Endothelial cell of umbilical vein (primary cell): Measurements from ENCODE around the gene STT3B. TPM values are rescaled to one million over a fixed set of nuclear protein-coding genes. Genes with fewer than 3 reads are reported as not detected.

Experiments
- BruUV-seq: library from RNA; stranded (reverse); fragments of 400-500 nt; replicated peaks from 2 replicates; lab custom pipeline; 2021; lab: Mats Ljungman, UMichigan
- CTCF ChIA-PET: fragments of 300-600, 350-600 bp; sonication (Branson Sonifier 250); formaldehyde crosslinking; loops from one replicate; lab custom pipeline; 2021; ENCODE audit warnings: antibody characterized with exemption, inconsistent platforms; lab: Charles Lee
- POLR2A ChIA-PET: fragments of 300-600, 350-600 bp; sonication (Branson Sonifier 250); formaldehyde crosslinking; loops from one replicate; lab custom pipeline; 2021; ENCODE audit warnings: antibody characterized with exemption, inconsistent platforms; lab: Charles Lee
- DNase-seq: peaks from one replicate; pipeline ENCODE4 v3.0.0-alpha.2; 2011; ENCODE audit warnings: low read depth, low spot score
- FAIRE-seq: peaks from 2 replicates; lab custom pipeline; 2011; peaks lifted over from hg19 to GRCh38; lab: Jason Lieb, UNC
- H2AFZ ChIP-seq: 2 replicates; pipeline ENCODE4 v1.6.0; 2012; ENCODE audit warnings: low read depth, low read length, control low read depth, inconsistent platforms
- H3K27ac ChIP-seq: 2 replicates; pipeline ENCODE4 v1.5.1; 2011; ENCODE audit warnings: low read depth, mild to moderate bottlenecking, control low read depth, low read length, moderate library complexity; ENCODE audit not compliant: insufficient read depth
- H3K27me3 ChIP-seq, 2 experiments: 2 replicates each; pipeline versions ENCODE4 v1.6.0 to v1.6.1; 2011; ENCODE audit warnings: low read length in 2 of 2, mixed read lengths in 1 of 2; ENCODE audit not compliant: control insufficient read depth in 2 of 2, insufficient read depth in 2 of 2
- H3K36me3 ChIP-seq, 2 experiments: 2 replicates in 1 of 2; 3 replicates in 1 of 2; pipeline ENCODE4 v1.5.1; 2011; ENCODE audit warnings: low read length in 2 of 2, mild to moderate bottlenecking in 1 of 2, moderate library complexity in 1 of 2; ENCODE audit not compliant: control insufficient read depth in 2 of 2, insufficient read depth in 2 of 2; ENCODE audit errors: extremely low read depth in 1 of 2
- H3K4me1 ChIP-seq: 3 replicates; pipeline ENCODE4 v1.5.1; 2011; ENCODE audit warnings: mild to moderate bottlenecking, low read length; ENCODE audit not compliant: control insufficient read depth, insufficient read depth; ENCODE audit errors: extremely low read depth
- H3K4me2 ChIP-seq: 2 replicates; pipeline ENCODE4 v1.6.1; 2011; ENCODE audit warnings: low read length, control low read depth, mixed read lengths; ENCODE audit not compliant: insufficient read depth
- H3K4me3 ChIP-seq, 3 experiments: fragments of 200-600 bp in 1 of 3; sonication (generic), shearing (Covaris generic) in 1 of 3; replicated peaks in 1 of 3; 2 replicates each; pipeline ENCODE4 v1.5.1; 2011 to 2016; ENCODE audit warnings: control low read depth in 3 of 3, low read length in 3 of 3, mild to moderate bottlenecking in 2 of 3, inconsistent platforms in 1 of 3, low read depth in 1 of 3, moderate library complexity in 1 of 3; ENCODE audit not compliant: insufficient read depth in 1 of 3
- H3K79me2 ChIP-seq: 2 replicates; pipeline ENCODE4 v1.6.0; 2012; ENCODE audit warnings: low read length, inconsistent platforms; ENCODE audit not compliant: control insufficient read depth, insufficient read depth
- H3K9ac ChIP-seq: replicated peaks from 2 replicates; pipeline ENCODE3; 2011; ENCODE audit warnings: low read length, control low read depth; ENCODE audit not compliant: insufficient read depth; ENCODE audit errors: extremely low read depth
- H3K9me1 ChIP-seq: replicated peaks from 3 replicates; pipeline ENCODE4 v1.6.0; 2011; ENCODE audit warnings: mild to moderate bottlenecking, low read length; ENCODE audit not compliant: control insufficient read depth, insufficient read depth; ENCODE audit errors: extremely low read depth
- H3K9me3 ChIP-seq: replicated peaks from 2 replicates; pipeline ENCODE4 v1.5.1; 2012; ENCODE audit warnings: low read length, inconsistent platforms; ENCODE audit not compliant: control insufficient read depth, insufficient read depth
- H4K20me1 ChIP-seq: replicated peaks from 2 replicates; pipeline ENCODE3; 2011; ENCODE audit warnings: mild to moderate bottlenecking, low read length; ENCODE audit not compliant: control insufficient read depth, insufficient read depth; ENCODE audit errors: extremely low read depth
- EZH2 ChIP-seq: IDR thresholded peaks from 2 replicates; pipeline ENCODE4 v1.6.1; 2012; ENCODE audit warnings: borderline replicate concordance, low read depth, mild to moderate bottlenecking, moderate library complexity, low read length, inconsistent platforms; ENCODE audit not compliant: severe bottlenecking
- FOS ChIP-seq: IDR thresholded peaks from 2 replicates; pipeline ENCODE4 v1.6.1; 2011; ENCODE audit warnings: mild to moderate bottlenecking, low read length, moderate library complexity, borderline replicate concordance; ENCODE audit not compliant: insufficient read depth
- GATA2 ChIP-seq: IDR thresholded peaks from 2 replicates; pipeline ENCODE4 v1.7.0; 2011; ENCODE audit warnings: low read depth, mild to moderate bottlenecking, moderate library complexity, mixed read lengths, low read length; ENCODE audit not compliant: insufficient read length, insufficient read depth
- JUN ChIP-seq: IDR thresholded peaks from 2 replicates; pipeline ENCODE4 v1.6.1; 2011; ENCODE audit warnings: borderline replicate concordance, low read depth; ENCODE audit not compliant: insufficient read length, insufficient read depth
- MYC ChIP-seq: IDR thresholded peaks from one replicate; pipeline ENCODE4 v1.6.1; 2011; ENCODE audit warnings: mild to moderate bottlenecking, low read depth, low read length
- POLR2A ChIP-seq: IDR thresholded peaks from 2 replicates; pipeline ENCODE4 v1.6.1; 2012; ENCODE audit warnings: low read depth, mild to moderate bottlenecking, control low read depth, low read length
- POLR2AphosphoS5 ChIP-seq: IDR thresholded peaks from 2 replicates; pipeline ENCODE4 v1.6.1; 2012; ENCODE audit warnings: low read depth, mild to moderate bottlenecking, control low read depth, low read length, moderate library complexity; ENCODE audit not compliant: insufficient read depth
- dilution Hi-C: fragments of 300-500 bp; cut with MboI; formaldehyde crosslinking; loops from one replicate; pipeline ENCODE4 v1.15.0; 2019; ENCODE audit warnings: low sequenced_read_pairs; ENCODE audit not compliant: extremely low pct_ligation_motif_present
- intact Hi-C: fragments of 100-400 bp; cut with micrococcal nuclease; formaldehyde crosslinking; loops from one replicate; pipeline ENCODE4 v1.10.0; 2022
- polyA plus RNA-seq, 4 experiments: library from polyadenylated mRNA; depleted of rRNA in 3 of 4; stranded (reverse) in 3 of 4; unstranded in 1 of 4; fragments of >200 nt; gene quantifications; 2 replicates each; pipeline versions ENCODE4 v1.2.1 to v1.2.3, GENCODE V29; 2011 to 2012; ENCODE audit warnings: missing spikeins in 1 of 4
- total RNA-seq: library from RNA; stranded (reverse); gene quantifications from 2 replicates; pipeline ENCODE4 v1.2.3, GENCODE V29; 2021
- TF ChIP-seq, protein P1 (sequence below): IDR thresholded peaks from 2 replicates; pipeline ENCODE4 v1.6.1; 2011; ENCODE audit not compliant: insufficient read depth, insufficient read length
- TF ChIP-seq, protein P2 (sequence below), 2 donors: IDR thresholded peaks; 1 replicate in 1 of 2; 2 replicates in 1 of 2; pipeline ENCODE4 v1.5.1; 2011; ENCODE audit warnings: low read length in 2 of 2, mild to moderate bottlenecking in 2 of 2, moderate library complexity in 2 of 2, control low read depth in 1 of 2, inconsistent platforms in 1 of 2, low read depth in 1 of 2; ENCODE audit not compliant: insufficient read depth in 1 of 2; ENCODE audit errors: extremely low read depth in 1 of 2

STT3B gene
- total and polyA plus RNA-seq, 2 donors (not counting 3 experiments of a cell fraction or from before 2014, with no cell fraction given): 56.4 to 113 TPM

DNA sequence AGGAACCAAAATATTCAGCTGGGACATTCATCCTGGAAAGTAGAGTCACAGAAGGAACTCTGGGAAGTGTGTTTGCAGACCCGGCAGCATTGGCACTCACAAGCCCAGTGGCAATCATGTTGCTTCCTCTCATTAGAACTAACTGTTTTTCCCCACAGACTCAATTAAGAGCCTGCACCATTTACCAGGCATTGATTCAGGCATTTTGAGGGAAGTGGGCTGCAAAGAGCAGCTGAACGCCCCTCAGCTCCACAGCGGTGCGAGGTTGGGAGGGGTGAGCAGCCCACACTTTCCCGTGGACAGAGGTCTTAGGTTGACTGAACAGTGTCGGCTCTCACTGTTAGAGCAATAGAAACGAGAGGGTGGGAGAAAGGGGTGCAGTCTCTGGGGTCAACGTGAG, 143.8 kb downstream of the STT3B start:
- Histone ChIP-seq H3K4me1 (no peaks in the 10 kb centered on the region), H3K9me3 (no peaks in the 10 kb centered on the region), H3K9ac (no peak overlapping the region), H3K4me3 (no peak overlapping the region), H3K4me2 (no peak overlapping the region), H3K27me3 (no peaks in the 10 kb centered on the region), H2AFZ (no peak overlapping the region), H3K9me1 (no peaks in the 10 kb centered on the region), H4K20me1 (no peaks in the 10 kb centered on the region), H3K36me3 (no peaks in the 10 kb centered on the region), H3K27ac (no peak overlapping the region), H3K79me2 (no peaks in the 10 kb centered on the region)
- TF ChIP-seq GATA2 (no peak), MYC (no peak), JUN (no peak), POLR2A (no peak), EZH2 (no peak), FOS (no peak), POLR2AphosphoS5 (no peak)
- TF ChIP-seq, protein P1, sequence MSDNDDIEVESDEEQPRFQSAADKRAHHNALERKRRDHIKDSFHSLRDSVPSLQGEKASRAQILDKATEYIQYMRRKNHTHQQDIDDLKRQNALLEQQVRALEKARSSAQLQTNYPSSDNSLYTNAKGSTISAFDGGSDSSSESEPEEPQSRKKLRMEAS: no peak
- TF ChIP-seq, protein P2, sequence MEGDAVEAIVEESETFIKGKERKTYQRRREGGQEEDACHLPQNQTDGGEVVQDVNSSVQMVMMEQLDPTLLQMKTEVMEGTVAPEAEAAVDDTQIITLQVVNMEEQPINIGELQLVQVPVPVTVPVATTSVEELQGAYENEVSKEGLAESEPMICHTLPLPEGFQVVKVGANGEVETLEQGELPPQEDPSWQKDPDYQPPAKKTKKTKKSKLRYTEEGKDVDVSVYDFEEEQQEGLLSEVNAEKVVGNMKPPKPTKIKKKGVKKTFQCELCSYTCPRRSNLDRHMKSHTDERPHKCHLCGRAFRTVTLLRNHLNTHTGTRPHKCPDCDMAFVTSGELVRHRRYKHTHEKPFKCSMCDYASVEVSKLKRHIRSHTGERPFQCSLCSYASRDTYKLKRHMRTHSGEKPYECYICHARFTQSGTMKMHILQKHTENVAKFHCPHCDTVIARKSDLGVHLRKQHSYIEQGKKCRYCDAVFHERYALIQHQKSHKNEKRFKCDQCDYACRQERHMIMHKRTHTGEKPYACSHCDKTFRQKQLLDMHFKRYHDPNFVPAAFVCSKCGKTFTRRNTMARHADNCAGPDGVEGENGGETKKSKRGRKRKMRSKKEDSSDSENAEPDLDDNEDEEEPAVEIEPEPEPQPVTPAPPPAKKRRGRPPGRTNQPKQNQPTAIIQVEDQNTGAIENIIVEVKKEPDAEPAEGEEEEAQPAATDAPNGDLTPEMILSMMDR (IDR thresholded peaks at IDR 0.05; ENCODE audit: extremely low read depth in 1 of 2, insufficient read depth in 1 of 2, low read depth in 1 of 2, low read length in 2 of 2): no peak
- BruUV-seq: no TSS peak
- ChIA-PET CTCF (no interaction called here), POLR2A (no interaction called here)
- dilution Hi-C loops: no loop called here
- DNase-seq (no peak), FAIRE-seq (no peak)
- intact Hi-C loops: no loop called here
